ENCODE data around the gene SLC9A9. TPM values are rescaled to one million over a fixed set of nuclear protein-coding genes. Genes with fewer than 3 reads are reported as not detected.

The SLC9A9 gene
- polyA plus RNA-seq, 1 donor (not counting 4 experiments of a cell fraction or from before 2014, with no cell fraction given) = 5.2 TPM

DNA sequence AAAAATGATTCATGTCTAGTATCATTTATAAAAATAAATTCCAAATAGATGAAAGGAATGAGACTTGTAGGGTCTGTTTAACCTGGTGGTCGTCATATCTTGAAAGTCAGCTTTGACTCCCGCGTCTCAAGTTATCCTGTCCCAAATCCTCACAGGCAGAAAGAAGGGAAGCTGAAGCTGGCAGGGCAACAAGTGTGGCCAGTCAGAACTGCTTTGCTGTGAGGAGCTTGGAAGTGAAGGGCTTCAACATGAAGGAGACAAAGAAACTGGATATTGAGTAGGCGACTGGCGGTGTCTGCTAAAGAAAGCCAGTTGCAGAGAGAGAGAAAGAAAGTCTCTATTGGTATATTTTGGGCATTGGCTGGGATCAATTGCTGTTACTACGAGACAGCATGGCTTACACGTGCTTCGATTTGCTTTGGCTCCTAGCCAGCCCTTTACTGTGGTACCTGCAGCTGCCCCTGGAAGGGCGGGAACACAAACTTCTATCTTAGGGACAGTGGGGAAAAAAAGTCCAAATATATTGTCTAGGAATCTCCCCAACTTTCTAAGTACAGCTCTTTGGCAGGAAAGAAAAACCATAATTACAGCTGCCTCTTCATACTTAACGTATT, 621.5 kb downstream of the SLC9A9 start:
- FAIRE-seq (no peak), DNase-seq (ENCODE audit: low read depth, low spot score) (no peak)
- no peak overlapping the region for H3K4me3 ChIP-seq (ENCODE audit: control insufficient read depth in 2 of 3, extremely low read depth in 1 of 3, insufficient read depth in 2 of 3, low read depth in 1 of 3, low read length in 3 of 3)
- no peaks in the 10 kb centered on the region for H3K9me1 ChIP-seq (ENCODE audit: control insufficient read depth, extremely low read depth, insufficient read depth, low read length)
- dilution Hi-C loops (cut with MboI; ENCODE audit: extremely low pct_ligation_motif_present, low sequenced_read_pairs) = no loop called here
- H3K4me1 ChIP-seq (ENCODE audit: control insufficient read depth, extremely low read depth, insufficient read depth, low read length) = no peaks in the 10 kb centered on the region
- no peaks in the 10 kb centered on the region for H4K20me1 ChIP-seq (ENCODE audit: control insufficient read depth, extremely low read depth, insufficient read depth, low read length)
- no peaks in the 10 kb centered on the region for H3K79me2 ChIP-seq (ENCODE audit: control insufficient read depth, insufficient read depth, low read length)
- no peak overlapping the region for H3K9ac ChIP-seq (ENCODE audit: control insufficient read depth, extremely low read depth, insufficient read depth, low read length)
- no peak overlapping the region for H3K27ac ChIP-seq (ENCODE audit: control insufficient read depth, insufficient read depth, low read length)
- no peak overlapping the region for H3K4me2 ChIP-seq (ENCODE audit: control insufficient read depth, extremely low read depth, insufficient read depth, low read depth, low read length)
- H3K9me3 ChIP-seq (ENCODE audit: control insufficient read depth, low read depth, low read length) = no peaks in the 10 kb centered on the region
- H3K27me3 ChIP-seq (ENCODE audit: control insufficient read depth, extremely low read depth, insufficient read depth, low read length) = no peaks in the 10 kb centered on the region
- no peaks in the 10 kb centered on the region for H3K36me3 ChIP-seq (ENCODE audit: control insufficient read depth in 2 of 2, extremely low read depth in 1 of 2, insufficient read depth in 2 of 2, low read length in 2 of 2)
- TF ChIP-seq, protein P1, sequence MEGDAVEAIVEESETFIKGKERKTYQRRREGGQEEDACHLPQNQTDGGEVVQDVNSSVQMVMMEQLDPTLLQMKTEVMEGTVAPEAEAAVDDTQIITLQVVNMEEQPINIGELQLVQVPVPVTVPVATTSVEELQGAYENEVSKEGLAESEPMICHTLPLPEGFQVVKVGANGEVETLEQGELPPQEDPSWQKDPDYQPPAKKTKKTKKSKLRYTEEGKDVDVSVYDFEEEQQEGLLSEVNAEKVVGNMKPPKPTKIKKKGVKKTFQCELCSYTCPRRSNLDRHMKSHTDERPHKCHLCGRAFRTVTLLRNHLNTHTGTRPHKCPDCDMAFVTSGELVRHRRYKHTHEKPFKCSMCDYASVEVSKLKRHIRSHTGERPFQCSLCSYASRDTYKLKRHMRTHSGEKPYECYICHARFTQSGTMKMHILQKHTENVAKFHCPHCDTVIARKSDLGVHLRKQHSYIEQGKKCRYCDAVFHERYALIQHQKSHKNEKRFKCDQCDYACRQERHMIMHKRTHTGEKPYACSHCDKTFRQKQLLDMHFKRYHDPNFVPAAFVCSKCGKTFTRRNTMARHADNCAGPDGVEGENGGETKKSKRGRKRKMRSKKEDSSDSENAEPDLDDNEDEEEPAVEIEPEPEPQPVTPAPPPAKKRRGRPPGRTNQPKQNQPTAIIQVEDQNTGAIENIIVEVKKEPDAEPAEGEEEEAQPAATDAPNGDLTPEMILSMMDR (optimal IDR thresholded peaks at IDR 0.05 in 1 of 3, IDR thresholded peaks at IDR 0.05 in 1 of 3, conservative IDR thresholded peaks at IDR 0.05 in 1 of 3; ENCODE audit: extremely low read depth in 1 of 3, insufficient read depth in 2 of 3, low read length in 3 of 3) = no peak
- TF ChIP-seq EZH2 (IDR thresholded peaks at IDR 0.05; ENCODE audit: low read length) = no peak
- no peak overlapping the region for H2AFZ ChIP-seq (ENCODE audit: control insufficient read depth, low read length)

DNA sequence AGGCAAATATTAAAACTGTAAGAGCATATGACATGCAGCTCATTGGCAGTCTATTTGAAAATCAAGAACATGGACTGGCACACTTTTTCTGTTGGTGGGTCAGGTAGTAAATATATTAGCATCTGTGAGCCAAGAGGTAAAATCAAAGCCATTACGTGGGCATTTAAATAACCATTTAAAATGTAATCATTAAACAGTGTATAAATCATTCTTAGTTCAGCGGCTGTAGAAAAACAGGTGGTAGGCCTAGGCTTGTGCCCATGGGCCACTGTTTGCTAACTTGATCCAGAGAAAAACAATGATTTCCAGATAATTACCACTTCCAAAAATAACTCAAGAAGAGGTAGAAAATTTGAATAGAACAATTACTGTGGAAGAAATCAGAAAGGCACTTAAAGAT, 623.6 kb downstream of the SLC9A9 start:
- Histone ChIP-seq H2AFZ (ENCODE audit: control insufficient read depth, low read length) (no peak overlapping the region), H3K27ac (ENCODE audit: control insufficient read depth, insufficient read depth, low read length) (no peak overlapping the region), H3K9me3 (ENCODE audit: control insufficient read depth, low read depth, low read length) (no peaks in the 10 kb centered on the region), H3K4me2 (ENCODE audit: control insufficient read depth, extremely low read depth, insufficient read depth, low read depth, low read length) (no peak overlapping the region), H3K4me1 (ENCODE audit: control insufficient read depth, extremely low read depth, insufficient read depth, low read length) (no peaks in the 10 kb centered on the region), H4K20me1 (ENCODE audit: control insufficient read depth, extremely low read depth, insufficient read depth, low read length) (no peaks in the 10 kb centered on the region), H3K9me1 (ENCODE audit: control insufficient read depth, extremely low read depth, insufficient read depth, low read length) (no peaks in the 10 kb centered on the region), H3K4me3 (ENCODE audit: control insufficient read depth in 2 of 3, extremely low read depth in 1 of 3, insufficient read depth in 2 of 3, low read depth in 1 of 3, low read length in 3 of 3) (no peak overlapping the region), H3K79me2 (ENCODE audit: control insufficient read depth, insufficient read depth, low read length) (no peaks in the 10 kb centered on the region), H3K36me3 (ENCODE audit: control insufficient read depth in 2 of 2, extremely low read depth in 1 of 2, insufficient read depth in 2 of 2, low read length in 2 of 2) (no peaks in the 10 kb centered on the region), H3K9ac (ENCODE audit: control insufficient read depth, extremely low read depth, insufficient read depth, low read length) (no peak overlapping the region), H3K27me3 (ENCODE audit: control insufficient read depth, extremely low read depth, insufficient read depth, low read length) (no peaks in the 10 kb centered on the region)
- TF ChIP-seq EZH2 (IDR thresholded peaks at IDR 0.05; ENCODE audit: low read length) = no peak
- TF ChIP-seq, protein P1 (optimal IDR thresholded peaks at IDR 0.05 in 1 of 3, IDR thresholded peaks at IDR 0.05 in 1 of 3, conservative IDR thresholded peaks at IDR 0.05 in 1 of 3; ENCODE audit: extremely low read depth in 1 of 3, insufficient read depth in 2 of 3, low read length in 3 of 3) = no peak
- no peak for DNase-seq (ENCODE audit: low read depth, low spot score)
- dilution Hi-C loops (cut with MboI; ENCODE audit: extremely low pct_ligation_motif_present, low sequenced_read_pairs) = no loop called here
- no peak for FAIRE-seq

All from keratinocyte (primary cell).